ENCODE results near the gene LRG1. TPM values are rescaled to one million over a fixed set of nuclear protein-coding genes. Genes with fewer than 3 reads are reported as not detected.

Gene LRG1
- total and polyA plus RNA-seq, 9 of the 15 experiments (the other 6 are each of a cell fraction or from before 2014, with no cell fraction given), result 1.5 to 11.9 (median 8.7) TPM

DNA sequence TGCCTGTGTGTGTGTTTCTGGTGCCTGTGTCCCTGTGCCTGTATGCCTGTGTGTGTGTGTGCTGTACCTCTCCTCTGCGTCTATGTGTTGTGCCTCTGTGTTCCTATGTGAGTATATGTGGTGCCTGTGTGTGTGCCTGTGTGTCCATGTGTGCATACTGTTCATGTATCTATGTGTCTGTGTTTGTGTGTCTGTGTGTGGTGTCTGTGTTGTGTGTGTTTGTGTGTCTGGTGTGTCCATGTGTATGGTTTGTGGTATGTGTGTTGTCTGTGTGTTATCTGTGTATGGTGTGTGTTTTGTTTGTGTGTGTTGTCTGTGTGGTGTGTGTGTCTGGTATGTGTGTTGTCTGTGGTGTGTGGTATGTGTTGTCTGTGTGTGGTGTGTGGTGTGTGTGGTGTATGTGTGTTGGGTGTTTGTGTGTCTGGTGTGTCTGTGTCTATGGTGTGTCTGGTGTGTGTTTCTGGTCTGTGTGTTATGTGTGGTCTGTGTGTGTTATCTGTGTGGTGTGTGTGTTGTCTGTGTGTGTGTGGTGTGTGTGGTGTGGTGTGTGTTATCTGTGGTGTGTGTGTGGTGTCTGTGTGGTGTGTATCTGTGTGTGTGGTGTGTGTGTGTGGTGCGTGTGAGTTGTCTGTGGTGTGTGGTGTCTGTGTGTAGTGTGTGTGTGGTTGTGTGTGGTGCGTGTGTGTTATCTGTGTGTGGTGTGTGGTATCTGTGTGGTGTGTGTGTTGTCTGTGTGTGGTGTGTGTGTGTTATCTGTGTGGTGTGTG lies 47.3 kb downstream of the LRG1 start (continued):
- TF ChIP-seq TOE1 (IDR thresholded peaks at IDR 0.05; ENCODE audit: borderline replicate concordance) (no peak), TOE1 (CRISPR knock-in tag; IDR thresholded peaks at IDR 0.05; ENCODE audit: borderline replicate concordance, low read depth) (no peak), KDM2B (CRISPR knock-in tag; IDR thresholded peaks at IDR 0.05) (no peak), RAD51 (IDR thresholded peaks at IDR 0.05; ENCODE audit: borderline replicate concordance, low read depth) (no peak), GATA2 (CRISPR knock-in tag; IDR thresholded peaks at IDR 0.05) (no peak), PYGO2 (tag; IDR thresholded peaks at IDR 0.05) (no peak), CBFA2T3 (IDR thresholded peaks at IDR 0.05) (peak; percentile 12; the same call in 1 of the 2 replicates), E2F3 (CRISPR knock-in tag; IDR thresholded peaks at IDR 0.05) (no peak), CBFB (CRISPR knock-in tag; IDR thresholded peaks at IDR 0.05) (0 out of 2 replicates have a peak, but pooled peaks have one; percentile 18), HDAC6 (IDR thresholded peaks at IDR 0.05; ENCODE audit: low read depth, low read length) (no peak), MEF2A (IDR thresholded peaks at IDR 0.05; ENCODE audit: control insufficient read depth, low read depth, low read length) (no peak), TAF9B (IDR thresholded peaks at IDR 0.05; ENCODE audit: partially characterized antibody) (no peak), ZNF764 (CRISPR knock-in tag; IDR thresholded peaks at IDR 0.05; ENCODE audit: low read depth) (no peak), C11orf30 (IDR thresholded peaks at IDR 0.05; ENCODE audit: low read depth) (no peak), PCBP1 (IDR thresholded peaks at IDR 0.05; ENCODE audit: low read depth, low read length, poor library complexity, severe bottlenecking) (no peak), SMARCA5 (IDR thresholded peaks at IDR 0.05) (no peak; the same call in 1 of the 2 replicates)
- TF ChIP-seq, protein P1, sequence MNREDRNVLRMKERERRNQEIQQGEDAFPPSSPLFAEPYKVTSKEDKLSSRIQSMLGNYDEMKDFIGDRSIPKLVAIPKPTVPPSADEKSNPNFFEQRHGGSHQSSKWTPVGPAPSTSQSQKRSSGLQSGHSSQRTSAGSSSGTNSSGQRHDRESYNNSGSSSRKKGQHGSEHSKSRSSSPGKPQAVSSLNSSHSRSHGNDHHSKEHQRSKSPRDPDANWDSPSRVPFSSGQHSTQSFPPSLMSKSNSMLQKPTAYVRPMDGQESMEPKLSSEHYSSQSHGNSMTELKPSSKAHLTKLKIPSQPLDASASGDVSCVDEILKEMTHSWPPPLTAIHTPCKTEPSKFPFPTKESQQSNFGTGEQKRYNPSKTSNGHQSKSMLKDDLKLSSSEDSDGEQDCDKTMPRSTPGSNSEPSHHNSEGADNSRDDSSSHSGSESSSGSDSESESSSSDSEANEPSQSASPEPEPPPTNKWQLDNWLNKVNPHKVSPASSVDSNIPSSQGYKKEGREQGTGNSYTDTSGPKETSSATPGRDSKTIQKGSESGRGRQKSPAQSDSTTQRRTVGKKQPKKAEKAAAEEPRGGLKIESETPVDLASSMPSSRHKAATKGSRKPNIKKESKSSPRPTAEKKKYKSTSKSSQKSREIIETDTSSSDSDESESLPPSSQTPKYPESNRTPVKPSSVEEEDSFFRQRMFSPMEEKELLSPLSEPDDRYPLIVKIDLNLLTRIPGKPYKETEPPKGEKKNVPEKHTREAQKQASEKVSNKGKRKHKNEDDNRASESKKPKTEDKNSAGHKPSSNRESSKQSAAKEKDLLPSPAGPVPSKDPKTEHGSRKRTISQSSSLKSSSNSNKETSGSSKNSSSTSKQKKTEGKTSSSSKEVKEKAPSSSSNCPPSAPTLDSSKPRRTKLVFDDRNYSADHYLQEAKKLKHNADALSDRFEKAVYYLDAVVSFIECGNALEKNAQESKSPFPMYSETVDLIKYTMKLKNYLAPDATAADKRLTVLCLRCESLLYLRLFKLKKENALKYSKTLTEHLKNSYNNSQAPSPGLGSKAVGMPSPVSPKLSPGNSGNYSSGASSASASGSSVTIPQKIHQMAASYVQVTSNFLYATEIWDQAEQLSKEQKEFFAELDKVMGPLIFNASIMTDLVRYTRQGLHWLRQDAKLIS (CRISPR knock-in tag; IDR thresholded peaks at IDR 0.05), result no peak
- TF ChIP-seq, protein P2, sequence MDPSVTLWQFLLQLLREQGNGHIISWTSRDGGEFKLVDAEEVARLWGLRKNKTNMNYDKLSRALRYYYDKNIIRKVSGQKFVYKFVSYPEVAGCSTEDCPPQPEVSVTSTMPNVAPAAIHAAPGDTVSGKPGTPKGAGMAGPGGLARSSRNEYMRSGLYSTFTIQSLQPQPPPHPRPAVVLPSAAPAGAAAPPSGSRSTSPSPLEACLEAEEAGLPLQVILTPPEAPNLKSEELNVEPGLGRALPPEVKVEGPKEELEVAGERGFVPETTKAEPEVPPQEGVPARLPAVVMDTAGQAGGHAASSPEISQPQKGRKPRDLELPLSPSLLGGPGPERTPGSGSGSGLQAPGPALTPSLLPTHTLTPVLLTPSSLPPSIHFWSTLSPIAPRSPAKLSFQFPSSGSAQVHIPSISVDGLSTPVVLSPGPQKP (CRISPR knock-in tag; IDR thresholded peaks at IDR 0.05), result no peak
- TF ChIP-seq, protein P3, sequence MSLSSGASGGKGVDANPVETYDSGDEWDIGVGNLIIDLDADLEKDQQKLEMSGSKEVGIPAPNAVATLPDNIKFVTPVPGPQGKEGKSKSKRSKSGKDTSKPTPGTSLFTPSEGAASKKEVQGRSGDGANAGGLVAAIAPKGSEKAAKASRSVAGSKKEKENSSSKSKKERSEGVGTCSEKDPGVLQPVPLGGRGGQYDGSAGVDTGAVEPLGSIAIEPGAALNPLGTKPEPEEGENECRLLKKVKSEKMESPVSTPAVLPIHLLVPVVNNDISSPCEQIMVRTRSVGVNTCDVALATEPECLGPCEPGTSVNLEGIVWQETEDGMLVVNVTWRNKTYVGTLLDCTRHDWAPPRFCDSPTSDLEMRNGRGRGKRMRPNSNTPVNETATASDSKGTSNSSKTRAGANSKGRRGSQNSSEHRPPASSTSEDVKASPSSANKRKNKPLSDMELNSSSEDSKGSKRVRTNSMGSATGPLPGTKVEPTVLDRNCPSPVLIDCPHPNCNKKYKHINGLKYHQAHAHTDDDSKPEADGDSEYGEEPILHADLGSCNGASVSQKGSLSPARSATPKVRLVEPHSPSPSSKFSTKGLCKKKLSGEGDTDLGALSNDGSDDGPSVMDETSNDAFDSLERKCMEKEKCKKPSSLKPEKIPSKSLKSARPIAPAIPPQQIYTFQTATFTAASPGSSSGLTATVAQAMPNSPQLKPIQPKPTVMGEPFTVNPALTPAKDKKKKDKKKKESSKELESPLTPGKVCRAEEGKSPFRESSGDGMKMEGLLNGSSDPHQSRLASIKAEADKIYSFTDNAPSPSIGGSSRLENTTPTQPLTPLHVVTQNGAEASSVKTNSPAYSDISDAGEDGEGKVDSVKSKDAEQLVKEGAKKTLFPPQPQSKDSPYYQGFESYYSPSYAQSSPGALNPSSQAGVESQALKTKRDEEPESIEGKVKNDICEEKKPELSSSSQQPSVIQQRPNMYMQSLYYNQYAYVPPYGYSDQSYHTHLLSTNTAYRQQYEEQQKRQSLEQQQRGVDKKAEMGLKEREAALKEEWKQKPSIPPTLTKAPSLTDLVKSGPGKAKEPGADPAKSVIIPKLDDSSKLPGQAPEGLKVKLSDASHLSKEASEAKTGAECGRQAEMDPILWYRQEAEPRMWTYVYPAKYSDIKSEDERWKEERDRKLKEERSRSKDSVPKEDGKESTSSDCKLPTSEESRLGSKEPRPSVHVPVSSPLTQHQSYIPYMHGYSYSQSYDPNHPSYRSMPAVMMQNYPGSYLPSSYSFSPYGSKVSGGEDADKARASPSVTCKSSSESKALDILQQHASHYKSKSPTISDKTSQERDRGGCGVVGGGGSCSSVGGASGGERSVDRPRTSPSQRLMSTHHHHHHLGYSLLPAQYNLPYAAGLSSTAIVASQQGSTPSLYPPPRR (CRISPR knock-in tag; IDR thresholded peaks at IDR 0.05; ENCODE audit: borderline replicate concordance), result no peak
